ENCODE measurements around the gene GNG12.

The GNG12 gene

GRCh38 chr1:67839826-67840225 lies 6.6 kb upstream of the GNG12 start:
- no peak for FAIRE-seq

GRCh38 chr1:67838180-67838910 lies 5.1 kb upstream of the GNG12 start:
- no peak for FAIRE-seq

GRCh38 chr1:67836769-67837168 lies 3.5 kb upstream of the GNG12 start:
- no peak for FAIRE-seq

DNA sequence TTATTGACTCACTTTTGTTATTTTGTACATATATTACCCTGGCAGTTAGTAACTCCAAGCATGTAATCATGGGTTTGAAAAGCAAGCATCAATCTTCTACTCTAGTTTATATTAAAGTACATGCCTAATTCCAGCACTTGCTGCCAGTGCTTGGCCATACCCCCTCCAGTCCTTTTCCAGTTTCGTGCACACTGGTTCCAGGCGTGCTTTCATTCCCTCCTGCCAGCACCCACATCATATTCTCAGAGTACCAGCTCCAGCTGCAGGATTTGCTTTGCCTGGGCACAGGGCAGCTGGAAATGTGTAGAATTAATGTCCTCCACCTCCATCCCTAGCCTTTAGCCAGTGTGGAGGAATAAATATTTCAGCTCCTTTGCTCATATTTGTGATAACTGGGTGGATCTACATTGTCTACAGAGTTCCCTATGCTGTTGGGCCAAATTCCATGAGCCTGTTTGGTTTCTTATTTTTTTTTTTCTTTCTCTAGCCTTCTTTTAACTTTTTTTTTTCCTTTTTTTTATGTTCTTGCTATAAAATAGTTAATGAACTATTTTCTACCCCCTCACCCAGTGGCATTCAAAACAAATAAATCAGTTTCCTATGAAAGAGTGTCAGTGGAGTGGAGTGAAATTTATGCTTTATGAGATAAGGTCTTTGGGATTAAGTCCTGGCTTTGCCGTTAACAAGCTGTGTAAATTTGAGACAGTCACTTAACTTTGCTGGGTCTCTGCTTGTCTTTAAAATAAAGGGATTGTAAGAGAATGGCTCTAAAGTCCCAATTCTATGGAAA lies 2.6 kb upstream of the GNG12 start:
- no peak for FAIRE-seq

DNA sequence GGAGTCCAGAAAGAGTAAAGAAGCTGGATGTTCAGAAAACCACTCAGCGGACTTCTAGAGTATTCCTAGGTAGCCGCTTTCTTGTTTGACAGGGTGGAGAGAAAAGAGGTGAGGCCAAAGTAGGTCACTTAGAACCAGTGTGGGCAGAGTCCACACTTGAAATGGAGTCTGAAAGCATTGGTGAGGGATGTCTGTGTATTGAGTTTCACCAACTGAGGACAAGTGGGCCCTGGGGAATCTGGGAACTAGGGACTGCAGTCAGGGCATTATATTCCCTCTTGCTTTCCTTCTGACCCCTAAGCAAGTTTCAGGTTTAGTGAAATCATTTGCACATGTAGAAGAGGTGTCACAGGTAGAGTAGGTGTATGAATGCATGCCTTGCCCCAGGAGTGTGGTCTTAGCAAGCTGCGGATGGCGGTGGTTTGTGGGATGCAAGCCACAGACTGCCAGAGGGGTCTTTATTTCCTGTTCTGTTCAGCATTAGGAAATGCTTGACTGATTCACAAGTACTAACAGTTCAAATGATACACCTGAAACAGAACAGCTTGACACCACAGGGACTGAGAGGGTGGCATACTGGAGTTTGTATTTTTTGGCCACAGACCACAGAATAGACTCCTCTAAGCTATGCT lies 1.1 kb upstream of the GNG12 start:
- FAIRE-seq, result no peak

- FAIRE-seq, result no peak
Observed at GRCh38 chr1:67833602-67833940, 304 bp upstream of the GNG12 start.

DNA sequence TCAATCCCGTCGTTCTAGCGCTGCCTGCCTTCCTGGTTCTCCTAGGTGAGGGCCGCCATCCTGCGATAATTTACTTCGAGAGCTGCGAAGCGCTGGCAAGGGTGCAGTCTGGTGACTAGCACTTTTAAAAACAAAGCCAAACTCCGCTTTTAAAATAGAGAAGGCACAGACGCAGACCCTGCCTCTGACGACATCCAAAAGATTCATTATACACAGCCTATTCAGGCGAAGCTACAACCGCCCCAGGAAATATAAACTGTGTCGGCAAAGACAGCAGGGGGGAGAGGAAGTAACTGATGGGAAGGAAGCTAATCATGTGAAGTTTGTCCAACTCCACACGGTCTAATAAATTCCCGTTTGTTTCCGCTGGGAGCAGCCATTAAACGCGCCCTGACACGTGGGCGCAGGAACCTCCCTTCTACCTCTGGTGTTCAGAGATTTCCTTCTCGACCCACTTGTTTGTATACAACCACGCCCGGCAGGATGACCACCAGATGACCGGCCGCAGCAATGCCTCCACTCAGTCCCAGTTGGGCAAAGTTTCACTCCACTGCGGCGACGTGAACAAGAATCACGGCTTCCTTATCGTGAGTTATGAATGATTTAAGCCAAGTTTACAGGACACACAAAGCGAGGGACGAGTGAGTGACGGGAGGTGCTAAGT lies 1.3 kb downstream of the GNG12 start:
- FAIRE-seq, result no peak

- FAIRE-seq, result no peak
Observed at GRCh38 chr1:67830928-67831830, 2.1 kb downstream of the GNG12 start.

- FAIRE-seq, result no peak
Observed at GRCh38 chr1:67830226-67830625, 3.0 kb downstream of the GNG12 start.

DNA sequence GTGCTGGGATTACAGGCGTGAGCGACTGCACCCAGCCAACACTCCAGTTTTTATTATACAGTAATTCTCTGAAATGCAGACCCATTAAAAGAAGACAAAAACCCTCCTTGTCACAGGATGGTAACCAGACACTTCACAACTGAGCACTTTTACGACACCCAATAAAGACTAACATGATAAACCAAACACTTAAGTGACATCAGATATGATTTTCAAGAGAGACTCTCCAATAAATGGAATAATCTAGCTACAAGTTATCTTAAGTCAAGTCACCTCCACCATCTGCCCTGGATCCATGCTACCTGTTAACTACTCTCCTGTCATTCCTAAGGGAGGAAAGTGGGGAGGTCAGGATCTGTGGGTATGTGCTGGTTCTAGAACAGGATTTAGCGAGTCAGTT lies 5.6 kb downstream of the GNG12 start:
- FAIRE-seq, result no peak

GRCh38 chr1:67825591-67825990 lies 7.7 kb downstream of the GNG12 start:
- no peak for FAIRE-seq

DNA sequence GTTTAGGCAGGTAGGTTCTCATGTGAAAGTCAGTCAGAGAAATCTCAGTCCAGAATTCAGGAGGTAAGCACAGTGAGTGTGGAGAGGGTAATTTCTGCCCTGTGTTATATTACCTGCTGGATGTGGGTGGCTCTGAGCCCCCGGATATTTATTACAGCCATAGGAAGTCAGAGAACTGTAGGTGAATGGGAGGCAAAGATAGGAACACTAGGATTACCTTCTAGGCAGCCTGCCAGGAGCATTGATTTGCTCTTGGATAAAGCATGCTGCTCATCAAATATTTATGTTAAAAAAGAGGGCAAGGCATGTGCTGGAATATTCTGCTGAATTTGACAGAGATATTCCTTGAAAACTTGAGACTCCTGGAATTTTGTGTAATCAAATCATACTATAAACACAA lies 8.5 kb downstream of the GNG12 start:
- FAIRE-seq, result no peak

GRCh38 chr1:67823615-67824014 lies 9.7 kb downstream of the GNG12 start:
- no peak for FAIRE-seq

GRCh38 chr1:67821263-67821662 lies 12.0 kb downstream of the GNG12 start:
- FAIRE-seq, result no peak

GRCh38 chr1:67818725-67819301 lies 14.5 kb downstream of the GNG12 start:
- FAIRE-seq, result no peak

- FAIRE-seq, result no peak
Observed at GRCh38 chr1:67818162-67818561, 15.1 kb downstream of the GNG12 start.

DNA sequence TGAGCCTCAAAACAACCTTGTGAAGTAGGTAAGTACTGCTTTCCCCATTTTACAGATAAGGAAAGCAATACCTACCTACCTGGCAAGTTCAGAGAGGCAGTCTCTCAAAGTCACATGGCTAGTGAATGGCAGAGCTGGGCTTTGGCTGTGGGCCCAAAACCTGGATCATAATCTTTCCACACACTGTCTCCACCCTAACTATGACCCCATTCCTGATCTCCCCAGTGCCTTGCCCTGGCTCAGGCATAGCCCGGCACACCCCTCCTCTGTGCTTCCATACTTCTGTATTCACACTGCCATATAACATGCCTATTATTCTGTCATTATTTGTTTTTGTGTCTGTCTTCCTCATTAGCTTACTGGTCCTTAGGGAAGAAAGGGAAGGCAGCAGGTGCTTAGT lies 15.9 kb downstream of the GNG12 start:
- no peak for FAIRE-seq

DNA sequence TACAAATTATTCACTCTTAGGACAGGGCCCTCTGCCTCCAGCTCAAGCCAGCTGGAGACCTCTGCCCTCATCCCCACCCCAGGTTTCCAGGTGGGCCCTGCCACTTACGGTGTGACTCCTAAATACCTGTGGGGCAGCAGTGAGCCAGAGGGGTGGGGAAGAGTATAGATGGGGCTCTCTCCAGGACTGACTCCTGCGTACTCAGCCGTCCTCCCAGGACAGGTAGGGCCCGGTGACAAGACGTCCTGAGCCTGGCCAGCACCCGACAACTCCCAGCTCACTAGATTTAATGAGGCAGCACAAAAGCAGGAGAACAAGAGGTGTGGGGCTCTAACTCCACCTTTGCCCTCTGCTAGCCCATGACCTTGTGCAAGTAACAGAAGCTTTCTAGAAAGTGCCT lies 16.8 kb downstream of the GNG12 start:
- no peak for FAIRE-seq

DNA sequence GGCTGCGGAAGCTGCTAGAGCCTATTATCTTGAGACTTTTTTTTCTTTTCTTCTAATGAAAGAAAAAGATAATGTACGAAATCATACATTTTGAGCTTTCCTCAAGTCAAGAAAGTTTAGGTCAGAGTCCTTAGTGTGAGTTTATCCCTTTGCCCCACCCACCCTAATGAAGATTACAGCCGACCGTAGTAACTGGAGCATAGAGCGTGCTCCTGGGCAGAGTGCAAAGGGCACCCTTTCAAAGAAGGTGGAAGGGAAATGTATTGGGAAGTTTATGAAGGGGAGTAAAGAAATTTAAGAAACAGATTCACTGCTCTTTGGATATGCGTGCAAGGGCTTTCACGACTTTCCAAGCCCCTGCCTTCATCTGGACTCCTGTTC lies 17.2 kb downstream of the GNG12 start:
- no peak for FAIRE-seq

DNA sequence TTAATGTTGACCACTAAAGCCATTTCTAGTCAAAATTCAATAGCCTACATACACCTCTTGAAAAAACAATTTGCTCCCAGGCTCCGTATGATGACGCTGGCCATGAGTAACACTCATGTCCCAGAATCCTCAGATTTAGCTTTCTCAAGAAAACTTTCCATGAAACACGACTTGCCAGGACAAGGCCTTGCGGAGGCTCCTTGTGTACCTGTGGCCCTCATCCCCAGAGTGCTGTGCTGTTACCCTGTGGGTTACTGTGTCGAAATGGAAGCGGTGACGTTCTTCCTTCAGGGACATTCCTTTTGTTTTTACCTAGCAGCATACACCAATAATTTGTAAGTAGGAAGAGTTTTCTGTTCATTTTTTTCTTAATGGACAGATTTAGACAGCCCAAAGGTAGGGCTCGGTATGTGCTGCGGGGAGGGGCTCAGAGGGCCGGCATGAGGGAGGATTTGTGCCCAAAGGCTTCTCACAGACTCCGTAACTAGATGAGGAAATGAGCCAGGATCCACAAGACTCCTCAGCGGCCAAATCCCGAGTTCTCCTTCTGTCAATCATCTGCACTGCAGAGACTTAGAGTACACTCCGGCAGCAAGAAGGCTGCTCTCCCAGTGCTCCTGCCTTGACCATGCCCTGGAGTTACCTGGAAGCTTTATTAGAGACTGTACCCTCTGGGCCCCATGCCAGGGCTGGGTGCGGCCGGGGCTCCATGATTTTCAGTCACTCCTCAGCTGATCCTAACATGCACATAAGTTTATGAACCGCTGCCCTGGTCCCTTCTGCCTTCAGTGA lies 17.8 kb downstream of the GNG12 start:
- FAIRE-seq, result no peak

DNA sequence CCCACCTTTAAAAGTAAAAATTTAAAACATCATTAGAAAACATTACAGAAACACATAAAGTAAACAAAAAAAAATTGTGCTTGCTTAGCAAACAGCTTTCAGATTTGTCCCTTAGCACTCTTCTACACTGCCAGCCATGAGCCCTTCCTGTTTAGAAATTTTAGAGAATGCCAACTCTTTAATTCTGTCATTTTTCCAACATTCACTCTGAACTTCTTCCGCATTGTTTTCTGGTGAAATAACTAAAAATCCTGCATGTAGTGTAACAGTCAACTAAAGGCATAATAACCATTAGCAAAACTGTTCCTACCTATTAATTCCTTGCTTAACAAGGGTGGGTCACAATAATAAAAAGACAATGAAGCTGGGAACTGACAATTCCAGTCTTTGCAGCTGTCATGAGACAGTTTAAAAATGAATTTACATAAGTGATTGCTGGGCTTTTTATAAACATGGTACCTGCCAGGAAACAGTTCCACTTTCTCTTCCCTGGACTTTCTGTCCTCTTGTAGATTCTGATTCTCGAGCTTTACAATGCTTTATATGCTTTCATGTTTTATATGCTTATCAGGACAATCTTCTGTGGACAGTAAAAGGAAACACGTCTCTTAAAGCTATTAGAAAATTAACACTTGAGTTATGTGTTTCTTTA lies 19.0 kb downstream of the GNG12 start:
- no peak for FAIRE-seq
